ENCODE results near the gene ITPRID2. TPM values are rescaled to one million over a fixed set of nuclear protein-coding genes. Genes with fewer than 3 reads are reported as not detected.
A peak's percentile ranks its signal among the peaks of the same experiment; 100 is the strongest.

Gene ITPRID2
- polyA plus RNA-seq, 3 donors, result 17.9 to 50.2 (median 23.0) TPM

- Histone ChIP-seq H2AFZ (ENCODE audit: insufficient read depth, low read depth, low read length, poor library complexity, severe bottlenecking) (no peak overlapping the region), H3K36me3 (replicated peaks in 1 of 2; ENCODE audit: control insufficient read depth in 1 of 2, insufficient read depth in 2 of 2, low read length in 2 of 2) (peaks cover 73 to 94% of the 10 kb centered on the region in 2 donors), H3K9ac (ENCODE audit: insufficient read depth, low read length, poor library complexity, severe bottlenecking) (no peak overlapping the region), H3K79me2 (ENCODE audit: insufficient read depth, low read length) (peaks cover 88% of the 10 kb centered on the region), H3K4me3 (replicated peaks in 1 of 3; ENCODE audit: low read depth in 2 of 3, low read length in 3 of 3) (no peak overlapping the region), H3K27ac (ENCODE audit: low read depth in 1 of 2, low read length in 2 of 2) (peak overlapping the region in 1 of 2 donors; percentile 44), H4K20me1 (ENCODE audit: insufficient read depth, low read length) (peaks cover 91% of the 10 kb centered on the region), H3K27me3 (ENCODE audit: control insufficient read depth in 2 of 2, insufficient read depth in 2 of 2, low read length in 2 of 2) (no peaks in the 10 kb centered on the region), H3K9me3 (replicated peaks in 1 of 2; ENCODE audit: control insufficient read depth in 1 of 2, insufficient read depth in 1 of 2, low read length in 2 of 2) (no peaks in the 10 kb centered on the region), H3K4me2 (replicated peaks; ENCODE audit: extremely low read depth, low read length, poor library complexity, severe bottlenecking) (no peak overlapping the region), H3K4me1 (ENCODE audit: control insufficient read depth in 1 of 2, insufficient read depth in 2 of 2, low read length in 2 of 2) (peaks cover 13 to 26% of the 10 kb centered on the region in 2 donors)
- no peaks in the 10 kb centered on the region for H3K9me3 Mint-ChIP-seq
- 91% methylated on average over 2 of the region's 3 CpGs for whole genome bisulfite sequencing (ENCODE audit: insufficient coverage)
- no peak for DNase-seq
- H3K27me3 Mint-ChIP-seq (ENCODE audit: low read depth in 3 of 3), result no peaks in the 10 kb centered on the region
- no peak overlapping the region for H3K4me3 Mint-ChIP-seq
- peaks cover 37% of the 10 kb centered on the region for H3K4me1 Mint-ChIP-seq
- peaks cover 50 to 72% of the 10 kb centered on the region in 2 donors for H3K36me3 Mint-ChIP-seq
- TF ChIP-seq, protein P1, sequence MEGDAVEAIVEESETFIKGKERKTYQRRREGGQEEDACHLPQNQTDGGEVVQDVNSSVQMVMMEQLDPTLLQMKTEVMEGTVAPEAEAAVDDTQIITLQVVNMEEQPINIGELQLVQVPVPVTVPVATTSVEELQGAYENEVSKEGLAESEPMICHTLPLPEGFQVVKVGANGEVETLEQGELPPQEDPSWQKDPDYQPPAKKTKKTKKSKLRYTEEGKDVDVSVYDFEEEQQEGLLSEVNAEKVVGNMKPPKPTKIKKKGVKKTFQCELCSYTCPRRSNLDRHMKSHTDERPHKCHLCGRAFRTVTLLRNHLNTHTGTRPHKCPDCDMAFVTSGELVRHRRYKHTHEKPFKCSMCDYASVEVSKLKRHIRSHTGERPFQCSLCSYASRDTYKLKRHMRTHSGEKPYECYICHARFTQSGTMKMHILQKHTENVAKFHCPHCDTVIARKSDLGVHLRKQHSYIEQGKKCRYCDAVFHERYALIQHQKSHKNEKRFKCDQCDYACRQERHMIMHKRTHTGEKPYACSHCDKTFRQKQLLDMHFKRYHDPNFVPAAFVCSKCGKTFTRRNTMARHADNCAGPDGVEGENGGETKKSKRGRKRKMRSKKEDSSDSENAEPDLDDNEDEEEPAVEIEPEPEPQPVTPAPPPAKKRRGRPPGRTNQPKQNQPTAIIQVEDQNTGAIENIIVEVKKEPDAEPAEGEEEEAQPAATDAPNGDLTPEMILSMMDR (IDR thresholded peaks at IDR 0.05), result no peak
- H3K27ac Mint-ChIP-seq, result peak overlapping the region in 1 of 7 donors; percentile 3
- intact Hi-C loops (cut with micrococcal nuclease), result loop anchor here in 1 of 2 donors (10.0 kb wide), 1 partner anchor 158 kb away; no protein-coding TSS in a partner anchor
Observed at GRCh38 chr2:181902625-181903024, 11.1 kb downstream of the ITPRID2 start.

GRCh38 chr2:181904022-181904632 is 12.6 kb downstream of the ITPRID2 start:
- intact Hi-C loops (cut with micrococcal nuclease), result loop anchor here in 1 of 2 donors (10.0 kb wide), 1 partner anchor 159 kb away; no protein-coding TSS in a partner anchor
- Mint-ChIP-seq H3K9me3 (no peaks in the 10 kb centered on the region), H3K4me3 (no peak overlapping the region), H3K4me1 (peaks cover 37% of the 10 kb centered on the region), H3K27me3 (ENCODE audit: low read depth in 3 of 3) (no peaks in the 10 kb centered on the region), H3K36me3 (peaks cover 50 to 75% of the 10 kb centered on the region in 2 donors), H3K27ac (peak overlapping the region in 5 of 7 donors; percentile 23 to 77 (median 59))
- Histone ChIP-seq H3K9ac (ENCODE audit: insufficient read depth, low read length, poor library complexity, severe bottlenecking) (no peak overlapping the region), H3K27me3 (ENCODE audit: control insufficient read depth in 2 of 2, insufficient read depth in 2 of 2, low read length in 2 of 2) (no peaks in the 10 kb centered on the region), H3K27ac (ENCODE audit: low read depth in 1 of 2, low read length in 2 of 2) (peak overlapping the region in 1 of 2 donors; percentile 59), H4K20me1 (ENCODE audit: insufficient read depth, low read length) (peaks cover 95% of the 10 kb centered on the region), H3K4me3 (replicated peaks in 1 of 3; ENCODE audit: low read depth in 2 of 3, low read length in 3 of 3) (no peak overlapping the region), H3K4me2 (replicated peaks; ENCODE audit: extremely low read depth, low read length, poor library complexity, severe bottlenecking) (no peak overlapping the region), H3K36me3 (replicated peaks in 1 of 2; ENCODE audit: control insufficient read depth in 1 of 2, insufficient read depth in 2 of 2, low read length in 2 of 2) (peaks cover 65 to 95% of the 10 kb centered on the region in 2 donors), H3K4me1 (ENCODE audit: control insufficient read depth in 1 of 2, insufficient read depth in 2 of 2, low read length in 2 of 2) (peaks cover 13 to 26% of the 10 kb centered on the region in 2 donors), H3K9me3 (replicated peaks in 1 of 2; ENCODE audit: control insufficient read depth in 1 of 2, insufficient read depth in 1 of 2, low read length in 2 of 2) (no peaks in the 10 kb centered on the region), H3K79me2 (ENCODE audit: insufficient read depth, low read length) (peaks cover 94% of the 10 kb centered on the region), H2AFZ (ENCODE audit: insufficient read depth, low read depth, low read length, poor library complexity, severe bottlenecking) (no peak overlapping the region)
- peak; percentile 7 to 37 (median 24) for DNase-seq
- TF ChIP-seq, protein P1 (IDR thresholded peaks at IDR 0.05), result peak; percentile 69
- no CpG with 5 or more reads among the region's 2 CpGs for WGBS (ENCODE audit: insufficient coverage)
